ENCODE results near the gene UFD1. TPM values are rescaled to one million over a fixed set of nuclear protein-coding genes. Genes with fewer than 3 reads are reported as not detected.

The UFD1 gene
- total and polyA plus RNA-seq, 12 donors, result 31.5 to 79.4 (median 43.5) TPM

- Histone ChIP-seq H3K9me3 (no peaks in the 10 kb centered on the region), H3K4me3 (no peak overlapping the region), H3K4me1 (no peaks in the 10 kb centered on the region), H3K27me3 (no peaks in the 10 kb centered on the region), H3K36me3 (peaks cover 0 to 10% (median 0%) of the 10 kb centered on the region in 9 donors), H3K27ac (no peak overlapping the region)
- no peak for ATAC-seq
- no peak for DNase-seq
- no peak for TF ChIP-seq CTCF (IDR thresholded peaks at IDR 0.05)
- intact Hi-C loops (cut with DNase I), result no loop called here
- WGBS, 2 donors, result 97 to 99% methylated on average over 4 of the region's 4 CpGs
Observed at GRCh38 chr22:19507534-19507861, 28.5 kb upstream of the UFD1 start.

GRCh38 chr22:19506212-19506611 lies 27.2 kb upstream of the UFD1 start:
- no peak for TF ChIP-seq CTCF (IDR thresholded peaks at IDR 0.05)
- Histone ChIP-seq H3K27me3 (no peaks in the 10 kb centered on the region), H3K4me1 (no peaks in the 10 kb centered on the region), H3K9me3 (no peaks in the 10 kb centered on the region), H3K27ac (no peak overlapping the region), H3K36me3 (peaks cover 0 to 5% (median 0%) of the 10 kb centered on the region in 9 donors), H3K4me3 (no peak overlapping the region)
- ATAC-seq (no peak), DNase-seq (no peak)
- 92 to 97% methylated on average over 10 of the region's 10 CpGs for WGBS, 2 donors
- intact Hi-C loops (cut with DNase I), result no loop called here

- Histone ChIP-seq H3K9me3 (no peaks in the 10 kb centered on the region), H3K27me3 (no peaks in the 10 kb centered on the region), H3K4me1 (no peaks in the 10 kb centered on the region), H3K4me3 (no peak overlapping the region), H3K27ac (no peak overlapping the region), H3K36me3 (peaks cover 0 to 5% (median 0%) of the 10 kb centered on the region in 9 donors)
- DNase-seq, result no peak
- ATAC-seq, result no peak
- intact Hi-C loops (cut with DNase I), result no loop called here
- WGBS, 2 donors, result 95 to 96% methylated on average over 5 of the region's 5 CpGs
- TF ChIP-seq CTCF (IDR thresholded peaks at IDR 0.05), result no peak
Observed at GRCh38 chr22:19505735-19506126, 26.7 kb upstream of the UFD1 start.

GRCh38 chr22:19504900-19505734 lies 26.1 kb upstream of the UFD1 start:
- Histone ChIP-seq H3K36me3 (peaks cover 0 to under 1% (median 0%) of the 10 kb centered on the region in 9 donors), H3K4me3 (no peak overlapping the region), H3K9me3 (no peaks in the 10 kb centered on the region), H3K4me1 (no peaks in the 10 kb centered on the region), H3K27me3 (no peaks in the 10 kb centered on the region), H3K27ac (no peak overlapping the region)
- TF ChIP-seq CTCF (IDR thresholded peaks at IDR 0.05), result no peak
- ATAC-seq, result no peak
- intact Hi-C loops (cut with DNase I), result no loop called here
- 93 to 95% methylated on average over 18 of the region's 18 CpGs for WGBS, 2 donors
- no peak for DNase-seq

Measured in heart right ventricle (tissue), 16 donors.